IMR-90 (cell line): Measurements from ENCODE around the gene GRIPAP1.
A peak's percentile ranks its signal among the peaks of the same experiment; 100 is the strongest.

Experiments
- CTCF ChIP-seq: conservative IDR thresholded peaks from 2 replicates; pipeline ENCODE4 v1.5.1; 2012; ENCODE audit warnings: mild to moderate bottlenecking, low read depth, low read length, improper control_type of control experiment
- MAFK ChIP-seq: IDR thresholded peaks from 2 replicates; pipeline ENCODE4 v1.6.1; 2012; ENCODE audit warnings: low read depth, low read length, improper control_type of control experiment
- NFE2L2 ChIP-seq: fragments of 150-350 bp; IDR thresholded peaks from 2 replicates; pipeline ENCODE4 v1.6.1; 2016; ENCODE audit warnings: low read depth, mild to moderate bottlenecking, low read length
- POLR2A ChIP-seq: IDR thresholded peaks from 2 replicates; pipeline ENCODE4 v1.6.1; 2012; ENCODE audit warnings: mild to moderate bottlenecking, low read depth, low read length
- RAD21 ChIP-seq: IDR thresholded peaks from 2 replicates; pipeline ENCODE4 v1.6.1; 2012; ENCODE audit warnings: low read length, improper control_type of control experiment
- RCOR1 ChIP-seq: IDR thresholded peaks from 2 replicates; pipeline ENCODE4 v1.6.1; 2012; ENCODE audit warnings: mild to moderate bottlenecking, low read length, improper control_type of control experiment; ENCODE audit not compliant: insufficient replicate concordance

- TF ChIP-seq NFE2L2 (no peak), RAD21 (no peak), RCOR1 (no peak), POLR2A (no peak), CTCF (no peak), MAFK (peak; percentile 28; the same call in 1 of the 2 replicates)
These were observed 35.1 kb downstream of the GRIPAP1 start for GRCh38 chrX:48966796-48967579.
